ENCODE results near the gene ANKRD28.

GRCh38 chr3:15781637-15782402 lies 16.0 kb downstream of the ANKRD28 start:
- no peak for TF ChIP-seq ZFX (IDR thresholded peaks at IDR 0.05)
- no peak for TF ChIP-seq POLR2AphosphoS5 (IDR thresholded peaks at IDR 0.05; ENCODE audit: low read depth, low read length)
- TF ChIP-seq CTCF (IDR thresholded peaks at IDR 0.05 in 2 of 3, conservative IDR thresholded peaks at IDR 0.05 in 1 of 3; ENCODE audit: borderline replicate concordance in 1 of 3, insufficient read depth in 1 of 3, low read depth in 2 of 3, low read length in 2 of 3) = no peak
- TF ChIP-seq POLR2A (IDR thresholded peaks at IDR 0.05; ENCODE audit: borderline replicate concordance, extremely low read depth, insufficient read depth, insufficient read length) = no peak
- no peak for TF ChIP-seq SRF (IDR thresholded peaks at IDR 0.05; ENCODE audit: low read depth)
- no peak for TF ChIP-seq TCF7L2 (IDR thresholded peaks at IDR 0.05; ENCODE audit: borderline replicate concordance, extremely low read depth, insufficient read depth, insufficient read length)
- TF ChIP-seq EZH2 (IDR thresholded peaks at IDR 0.05) = no peak
- no peak for TF ChIP-seq MAX (IDR thresholded peaks at IDR 0.05)
- no peak for TF ChIP-seq REST (IDR thresholded peaks at IDR 0.05; ENCODE audit: low read depth)
- no peak for TF ChIP-seq CBX3 (IDR thresholded peaks at IDR 0.05; ENCODE audit: low read depth)
- no peak for TF ChIP-seq EZH2phosphoT487 (IDR thresholded peaks at IDR 0.05; ENCODE audit: borderline replicate concordance)
